ENCODE measurements around the gene MMP13. TPM values are rescaled to one million over a fixed set of nuclear protein-coding genes. Genes with fewer than 3 reads are reported as not detected.

MMP13 gene
- total RNA-seq, 2 experiments from 2014 or later, result not detected

- no peak for DNase-seq
- no peak overlapping the region for H3K4me3 Mint-ChIP-seq
- H3K27ac Mint-ChIP-seq, result no peak overlapping the region
- no peaks in the 10 kb centered on the region for H3K4me1 Mint-ChIP-seq
- H3K9me3 Mint-ChIP-seq, result no peaks in the 10 kb centered on the region
- H3K36me3 Mint-ChIP-seq (ENCODE audit: low read depth), result no peaks in the 10 kb centered on the region
- ChIA-PET POLR2A (no interaction called here), CTCF (no interaction called here)
- peaks cover 16% of the 10 kb centered on the region for H3K27me3 Mint-ChIP-seq
Measured at GRCh38 chr11:102967497-102967896, 12.0 kb upstream of the MMP13 start.

- Mint-ChIP-seq H3K36me3 (ENCODE audit: low read depth) (no peaks in the 10 kb centered on the region), H3K4me3 (no peak overlapping the region), H3K27me3 (peaks cover 4% of the 10 kb centered on the region), H3K9me3 (no peaks in the 10 kb centered on the region), H3K4me1 (no peaks in the 10 kb centered on the region), H3K27ac (no peak overlapping the region)
- CTCF ChIA-PET, result no interaction called here
- POLR2A ChIA-PET, result interaction anchor here (0.6 kb wide), 1 partner anchor 18 kb away, joined by 3 read pairs; no protein-coding TSS in a partner anchor
- DNase-seq, result no peak
Measured at GRCh38 chr11:102966011-102966410, 10.5 kb upstream of the MMP13 start.

- DNase-seq, result no peak
- Mint-ChIP-seq H3K27me3 (no peaks in the 10 kb centered on the region), H3K4me3 (no peak overlapping the region), H3K9me3 (no peaks in the 10 kb centered on the region), H3K4me1 (no peaks in the 10 kb centered on the region), H3K36me3 (ENCODE audit: low read depth) (no peaks in the 10 kb centered on the region), H3K27ac (no peak overlapping the region)
- CTCF ChIA-PET, result interaction anchor here (0.9 kb wide), 1 partner anchor 11 kb away, joined by 3 read pairs; no protein-coding TSS in a partner anchor
- POLR2A ChIA-PET, result no interaction called here
Measured at GRCh38 chr11:102964867-102965266, 9.3 kb upstream of the MMP13 start.

- H3K9me3 Mint-ChIP-seq, result no peaks in the 10 kb centered on the region
- ChIA-PET POLR2A (no interaction called here), CTCF (no interaction called here)
- no peak overlapping the region for H3K27ac Mint-ChIP-seq
- no peaks in the 10 kb centered on the region for H3K4me1 Mint-ChIP-seq
- no peaks in the 10 kb centered on the region for H3K36me3 Mint-ChIP-seq (ENCODE audit: low read depth)
- no peak for DNase-seq
- peaks cover 6% of the 10 kb centered on the region for H3K27me3 Mint-ChIP-seq
- H3K4me3 Mint-ChIP-seq, result no peak overlapping the region
Measured at GRCh38 chr11:102957953-102958352, 2.4 kb upstream of the MMP13 start.

- no peaks in the 10 kb centered on the region for H3K9me3 Mint-ChIP-seq
- POLR2A ChIA-PET, result no interaction called here
- peaks cover under 1% of the 10 kb centered on the region for H3K27me3 Mint-ChIP-seq
- no peak for DNase-seq
- no peaks in the 10 kb centered on the region for H3K4me1 Mint-ChIP-seq
- no peak overlapping the region for H3K27ac Mint-ChIP-seq
- no peak overlapping the region for H3K4me3 Mint-ChIP-seq
- CTCF ChIA-PET, result no interaction called here
- no peaks in the 10 kb centered on the region for H3K36me3 Mint-ChIP-seq (ENCODE audit: low read depth)
Measured at GRCh38 chr11:102950622-102951081, 4.9 kb downstream of the MMP13 start.

- DNase-seq, result no peak
- peaks cover 3% of the 10 kb centered on the region for H3K27me3 Mint-ChIP-seq
- no peaks in the 10 kb centered on the region for H3K4me1 Mint-ChIP-seq
- H3K9me3 Mint-ChIP-seq, result no peaks in the 10 kb centered on the region
- POLR2A ChIA-PET, result no interaction called here
- H3K27ac Mint-ChIP-seq, result no peak overlapping the region
- H3K4me3 Mint-ChIP-seq, result no peak overlapping the region
- H3K36me3 Mint-ChIP-seq (ENCODE audit: low read depth), result no peaks in the 10 kb centered on the region
- CTCF ChIA-PET, result interaction anchor here (1.5 kb wide), 1 partner anchor 10 kb away, joined by 3 read pairs; no protein-coding TSS in a partner anchor
Measured at GRCh38 chr11:102946237-102946636, 9.3 kb downstream of the MMP13 start.

- H3K27me3 Mint-ChIP-seq, result peaks cover 5% of the 10 kb centered on the region
- no peaks in the 10 kb centered on the region for H3K9me3 Mint-ChIP-seq
- H3K4me3 Mint-ChIP-seq, result no peak overlapping the region
- CTCF ChIA-PET, result interaction anchor here (0.7 to 1.7 kb wide), 5 partner anchors 11 to 70 kb away, joined by 3 to 4 read pairs (median 3); no protein-coding TSS in a partner anchor
- no peaks in the 10 kb centered on the region for H3K36me3 Mint-ChIP-seq (ENCODE audit: low read depth)
- POLR2A ChIA-PET, result no interaction called here
- DNase-seq, result peak; percentile 56
- H3K27ac Mint-ChIP-seq, result no peak overlapping the region
- H3K4me1 Mint-ChIP-seq, result no peaks in the 10 kb centered on the region
Measured at GRCh38 chr11:102940714-102941588, 14.6 kb downstream of the MMP13 start.

GRCh38 chr11:102936864-102937509 lies 18.5 kb downstream of the MMP13 start:
- Mint-ChIP-seq H3K36me3 (ENCODE audit: low read depth) (no peaks in the 10 kb centered on the region), H3K27me3 (peaks cover 10% of the 10 kb centered on the region), H3K4me1 (no peaks in the 10 kb centered on the region), H3K4me3 (no peak overlapping the region), H3K9me3 (no peaks in the 10 kb centered on the region), H3K27ac (no peak overlapping the region)
- CTCF ChIA-PET, result no interaction called here
- DNase-seq, result no peak
- POLR2A ChIA-PET, result no interaction called here

GRCh38 chr11:102935514-102935913 lies 20.0 kb downstream of the MMP13 start:
- Mint-ChIP-seq H3K27ac (no peak overlapping the region), H3K36me3 (ENCODE audit: low read depth) (no peaks in the 10 kb centered on the region), H3K27me3 (peaks cover 6% of the 10 kb centered on the region), H3K4me3 (no peak overlapping the region), H3K9me3 (no peaks in the 10 kb centered on the region), H3K4me1 (no peaks in the 10 kb centered on the region)
- ChIA-PET POLR2A (no interaction called here), CTCF (no interaction called here)
- DNase-seq, result no peak

GRCh38 chr11:102934735-102935134 lies 20.8 kb downstream of the MMP13 start:
- H3K27me3 Mint-ChIP-seq, result peaks cover 6% of the 10 kb centered on the region
- no peak overlapping the region for H3K27ac Mint-ChIP-seq
- POLR2A ChIA-PET, result no interaction called here

GRCh38 chr11:102933627-102934026 lies 21.9 kb downstream of the MMP13 start:
- POLR2A ChIA-PET, result no interaction called here
- CTCF ChIA-PET, result no interaction called here
- no peak overlapping the region for H3K4me3 Mint-ChIP-seq
- H3K9me3 Mint-ChIP-seq, result no peaks in the 10 kb centered on the region
- H3K27ac Mint-ChIP-seq, result no peak overlapping the region
- no peaks in the 10 kb centered on the region for H3K4me1 Mint-ChIP-seq
- H3K27me3 Mint-ChIP-seq, result peaks cover 6% of the 10 kb centered on the region
- DNase-seq, result no peak
- no peaks in the 10 kb centered on the region for H3K36me3 Mint-ChIP-seq (ENCODE audit: low read depth)

More at GRCh38 chr11:102934735-102935134, 20.8 kb downstream of the MMP13 start:
- Mint-ChIP-seq H3K36me3 (ENCODE audit: low read depth) (no peaks in the 10 kb centered on the region), H3K9me3 (no peaks in the 10 kb centered on the region), H3K4me1 (no peaks in the 10 kb centered on the region), H3K4me3 (no peak overlapping the region)
- DNase-seq, result no peak
- CTCF ChIA-PET, result interaction anchor here (0.7 kb wide), 1 partner anchor 368 kb away, joined by 3 read pairs; no protein-coding TSS in a partner anchor

- ChIA-PET CTCF (no interaction called here), POLR2A (no interaction called here)
- Mint-ChIP-seq H3K36me3 (ENCODE audit: low read depth) (no peaks in the 10 kb centered on the region), H3K27ac (no peak overlapping the region), H3K27me3 (peaks cover 6% of the 10 kb centered on the region), H3K4me3 (no peak overlapping the region), H3K4me1 (no peaks in the 10 kb centered on the region), H3K9me3 (no peaks in the 10 kb centered on the region)
- DNase-seq, result no peak
Measured at GRCh38 chr11:102932678-102933077, 22.9 kb downstream of the MMP13 start.

- no peak for DNase-seq
- ChIA-PET CTCF (no interaction called here), POLR2A (no interaction called here)
- no peaks in the 10 kb centered on the region for H3K4me1 Mint-ChIP-seq
- H3K27ac Mint-ChIP-seq, result no peak overlapping the region
- no peaks in the 10 kb centered on the region for H3K9me3 Mint-ChIP-seq
- H3K27me3 Mint-ChIP-seq, result peaks cover 10% of the 10 kb centered on the region
- no peaks in the 10 kb centered on the region for H3K36me3 Mint-ChIP-seq (ENCODE audit: low read depth)
- no peak overlapping the region for H3K4me3 Mint-ChIP-seq
Measured at GRCh38 chr11:102930451-102930850, 25.1 kb downstream of the MMP13 start.

All from activated CD4-positive, alpha-beta T cell treated with anti-CD3 and anti-CD28 coated beads, Interleukin-2, amount 10 ng/mL, durations not matched to agents 7 days and 5 days (primary cell).